Kidney (tissue), 14 donors: ENCODE data around the gene ANKS1B. TPM values are rescaled to one million over a fixed set of nuclear protein-coding genes. Genes with fewer than 3 reads are reported as not detected.
A peak's percentile ranks its signal among the peaks of the same experiment; 100 is the strongest.

Experiments
- DNase-seq, 5 donors: peaks; one replicate each; pipeline ENCODE4 v3.0.0-alpha.2; 2013 to 2020
- FAIRE-seq: peaks from 2 replicates; lab custom pipeline; 2012; peaks lifted over from hg19 to GRCh38; lab: Jason Lieb, UNC
- H3K27ac ChIP-seq, 2 donors: one replicate each; pipeline ENCODE4 v1.7.0; 2013; ENCODE audit warnings: low read depth in 2 of 2, low read length in 2 of 2, inconsistent platforms in 1 of 2
- H3K27me3 ChIP-seq: one replicate; pipeline ENCODE4 v1.7.1; 2013; ENCODE audit warnings: low read length, inconsistent platforms; ENCODE audit not compliant: control insufficient read depth, insufficient read depth
- H3K36me3 ChIP-seq, 3 donors: one replicate each; pipeline versions ENCODE4 v1.7.0 to v1.7.1; 2013; ENCODE audit warnings: low read length in 3 of 3, control low read depth in 1 of 3, inconsistent platforms in 1 of 3; ENCODE audit not compliant: insufficient read depth in 3 of 3, control insufficient read depth in 2 of 3
- H3K4me1 ChIP-seq, 3 donors: one replicate each; pipeline versions ENCODE4 v1.7.0 to v1.7.1; 2013; ENCODE audit warnings: low read length in 3 of 3, inconsistent platforms in 1 of 3, low read depth in 1 of 3; ENCODE audit not compliant: control insufficient read depth in 2 of 3, insufficient read depth in 2 of 3
- H3K4me3 ChIP-seq, 3 donors: one replicate each; pipeline versions ENCODE4 v1.7.0 to v1.8.1; 2013; ENCODE audit warnings: low read length in 3 of 3, control low read depth in 1 of 3, inconsistent platforms in 1 of 3
- H3K9ac ChIP-seq, 3 donors: one replicate each; pipeline versions ENCODE4 v1.7.0 to v1.7.1; 2013; ENCODE audit warnings: low read length in 3 of 3, control low read depth in 1 of 3, inconsistent platforms in 1 of 3
- H3K9me3 ChIP-seq, 3 donors: one replicate each; pipeline versions ENCODE4 v1.7.0 to v1.7.1; 2013; ENCODE audit warnings: low read length in 3 of 3, control low read depth in 1 of 3, inconsistent platforms in 1 of 3; ENCODE audit not compliant: control insufficient read depth in 2 of 3, insufficient read depth in 1 of 3
- intact Hi-C: fragments of 100-400 bp; cut with DNase I; formaldehyde crosslinking; loops from one replicate; pipeline ENCODE4 v1.11.1; 2022
- polyA plus RNA-seq: library from polyadenylated mRNA; stranded (reverse); fragments of 350-450 nt; fragmentation: Illumina TruSeq; extraction: RNeasy Lipid Tissue Mini Kit (QIAGEN cat#74804); gene quantifications from one replicate; pipeline ENCODE4 v1.2.3, GENCODE V29; 2014; ENCODE audit warnings: low read depth, low replicate concordance; ENCODE audit not compliant: insufficient read depth
- total RNA-seq: library from RNA; stranded (reverse); fragmentation: NEBNext Ultra II Directional; extraction: Animal tissue kit (Norgen Biotek cat#: 25700); gene quantifications from one replicate; pipeline ENCODE4 v1.2.1, GENCODE V29; 2021
- TF ChIP-seq, protein P1 (sequence below): IDR thresholded peaks from 3 replicates; pipeline ENCODE4 v1.5.1; 2012; ENCODE audit warnings: mild to moderate bottlenecking, moderate library complexity, borderline replicate concordance; ENCODE audit not compliant: insufficient read depth; ENCODE audit errors: extremely low read depth
- donor health status: control.
- donor health status: control.
- donor health status: control.
- donor health status: control.
- donor health status: control.
- donor health status: DM: yes; HTN: yes; CAD: no.
- donor health status: Normal renal cell carcinoma (clear cell type).

The ANKS1B gene
- total and polyA plus RNA-seq, 2 donors from 2014 or later, result 1.7 to 5.8 TPM

DNA sequence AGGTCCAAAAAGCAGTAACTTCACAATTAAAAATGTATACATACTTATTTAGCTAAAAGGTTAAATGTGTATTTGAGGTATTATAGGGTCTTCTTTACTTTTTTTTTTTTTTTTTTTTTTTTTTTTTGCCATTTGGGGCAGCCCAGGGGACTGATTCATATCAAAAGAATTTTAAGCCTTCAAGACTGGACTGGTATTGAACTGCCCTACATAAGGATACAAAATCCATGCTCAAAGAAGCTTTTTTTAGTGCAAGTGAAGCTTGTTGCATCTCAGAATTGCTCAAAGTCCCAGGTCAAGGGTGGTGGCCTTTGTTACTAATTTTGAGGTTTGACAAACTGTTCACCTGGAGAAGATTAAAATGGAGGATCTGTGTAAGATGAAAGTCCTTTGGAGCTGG, 1215.7 kb downstream of the ANKS1B start:
- Histone ChIP-seq H3K4me3 (no peak overlapping the region), H3K27me3 (no peaks in the 10 kb centered on the region), H3K9ac (no peak overlapping the region), H3K36me3 (no peaks in the 10 kb centered on the region), H3K27ac (no peak overlapping the region), H3K4me1 (no peaks in the 10 kb centered on the region), H3K9me3 (no peaks in the 10 kb centered on the region)
- FAIRE-seq, result no peak
- no peak for DNase-seq
- intact Hi-C loops, result no loop called here
- TF ChIP-seq, protein P1, sequence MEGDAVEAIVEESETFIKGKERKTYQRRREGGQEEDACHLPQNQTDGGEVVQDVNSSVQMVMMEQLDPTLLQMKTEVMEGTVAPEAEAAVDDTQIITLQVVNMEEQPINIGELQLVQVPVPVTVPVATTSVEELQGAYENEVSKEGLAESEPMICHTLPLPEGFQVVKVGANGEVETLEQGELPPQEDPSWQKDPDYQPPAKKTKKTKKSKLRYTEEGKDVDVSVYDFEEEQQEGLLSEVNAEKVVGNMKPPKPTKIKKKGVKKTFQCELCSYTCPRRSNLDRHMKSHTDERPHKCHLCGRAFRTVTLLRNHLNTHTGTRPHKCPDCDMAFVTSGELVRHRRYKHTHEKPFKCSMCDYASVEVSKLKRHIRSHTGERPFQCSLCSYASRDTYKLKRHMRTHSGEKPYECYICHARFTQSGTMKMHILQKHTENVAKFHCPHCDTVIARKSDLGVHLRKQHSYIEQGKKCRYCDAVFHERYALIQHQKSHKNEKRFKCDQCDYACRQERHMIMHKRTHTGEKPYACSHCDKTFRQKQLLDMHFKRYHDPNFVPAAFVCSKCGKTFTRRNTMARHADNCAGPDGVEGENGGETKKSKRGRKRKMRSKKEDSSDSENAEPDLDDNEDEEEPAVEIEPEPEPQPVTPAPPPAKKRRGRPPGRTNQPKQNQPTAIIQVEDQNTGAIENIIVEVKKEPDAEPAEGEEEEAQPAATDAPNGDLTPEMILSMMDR, result no peak

DNA sequence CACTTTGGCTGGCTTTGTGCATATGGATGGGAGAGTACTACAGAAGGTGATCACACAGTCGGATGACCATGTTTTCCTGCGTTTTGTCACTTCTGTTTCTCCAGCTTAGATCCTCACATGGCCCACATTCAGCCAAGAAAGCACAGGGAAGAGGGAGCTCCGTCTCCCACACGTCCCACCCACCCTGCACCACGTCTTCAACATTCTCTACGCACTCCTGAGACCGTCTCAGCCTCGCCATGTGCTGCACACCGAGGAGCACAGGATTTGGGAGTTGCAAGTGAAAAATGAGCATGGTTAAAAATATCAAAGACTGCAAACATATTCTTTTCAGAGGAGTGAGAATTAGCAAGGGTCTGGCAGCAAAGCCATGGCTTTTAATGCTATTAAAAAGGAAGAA, 1217.5 kb downstream of the ANKS1B start:
- Histone ChIP-seq H3K9ac (no peak overlapping the region), H3K27ac (no peak overlapping the region), H3K9me3 (no peaks in the 10 kb centered on the region), H3K4me3 (no peak overlapping the region), H3K36me3 (no peaks in the 10 kb centered on the region), H3K4me1 (no peaks in the 10 kb centered on the region), H3K27me3 (no peaks in the 10 kb centered on the region)
- intact Hi-C loops, result no loop called here
- TF ChIP-seq, protein P1, result no peak
- no peak for DNase-seq
- no peak for FAIRE-seq

DNA sequence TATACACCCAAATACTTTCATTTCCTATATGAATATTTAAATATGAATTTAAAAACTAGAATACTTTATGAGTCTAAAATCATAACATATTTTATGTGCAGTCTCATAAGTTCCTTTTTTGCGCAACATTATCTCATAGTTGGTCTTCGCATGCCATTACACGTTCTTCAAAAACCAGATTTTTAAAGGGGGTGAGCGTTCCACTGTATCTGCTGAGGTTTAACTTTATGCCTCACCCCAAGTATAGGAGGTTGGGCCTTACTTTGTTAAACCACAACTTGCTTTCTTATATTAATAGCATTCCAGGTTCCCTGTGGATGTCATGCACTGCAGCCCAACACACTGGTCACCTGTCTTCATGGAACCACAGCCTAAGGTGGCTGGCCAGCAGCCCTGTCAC, 1221.1 kb downstream of the ANKS1B start:
- DNase-seq (peak in 1 of 5 donors; percentile 7), FAIRE-seq (no peak)
- intact Hi-C loops, result no loop called here
- Histone ChIP-seq H3K9me3 (no peaks in the 10 kb centered on the region), H3K36me3 (no peaks in the 10 kb centered on the region), H3K9ac (no peak overlapping the region), H3K27ac (no peak overlapping the region), H3K4me1 (no peaks in the 10 kb centered on the region), H3K4me3 (no peak overlapping the region), H3K27me3 (no peaks in the 10 kb centered on the region)
- TF ChIP-seq, protein P1, result no peak

DNA sequence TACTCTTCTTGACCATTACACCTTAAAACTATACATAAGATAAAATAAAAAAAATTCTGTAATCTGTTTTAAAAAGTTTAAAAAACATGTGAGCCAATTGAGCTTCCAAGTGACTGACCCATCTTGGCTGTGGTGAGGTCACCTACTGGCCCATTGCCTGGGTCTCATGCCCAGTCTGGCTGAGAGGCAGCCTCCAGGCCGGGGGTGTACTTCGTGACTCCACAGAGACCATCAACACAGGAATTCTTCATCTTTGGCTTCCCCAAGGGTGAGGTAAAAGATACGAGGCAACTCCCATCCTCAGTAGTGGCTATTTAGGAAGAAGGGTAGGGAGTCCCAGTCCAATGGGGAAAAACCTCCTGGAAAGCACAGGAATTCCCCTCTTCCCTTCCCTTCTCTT, 1226.4 kb downstream of the ANKS1B start:
- FAIRE-seq (no peak), DNase-seq (no peak)
- Histone ChIP-seq H3K9ac (no peak overlapping the region), H3K4me3 (no peak overlapping the region), H3K27me3 (no peaks in the 10 kb centered on the region), H3K36me3 (no peaks in the 10 kb centered on the region), H3K4me1 (no peaks in the 10 kb centered on the region), H3K27ac (no peak overlapping the region), H3K9me3 (no peaks in the 10 kb centered on the region)
- TF ChIP-seq, protein P1, result no peak
- intact Hi-C loops, result no loop called here
